Activated T-cell treated with anti-CD3 and anti-CD28 coated beads for 1 hour (primary cell): Measurements from ENCODE around the gene RDH8.

Experiments
- DNase-seq: peaks from one replicate; pipeline ENCODE4 v3.0.0-alpha.2; 2020; ENCODE audit warnings: low read depth

The RDH8 gene

GRCh38 chr19:10043286-10043927, 30.1 kb downstream of the RDH8 start:
- DNase-seq: no peak

DNA sequence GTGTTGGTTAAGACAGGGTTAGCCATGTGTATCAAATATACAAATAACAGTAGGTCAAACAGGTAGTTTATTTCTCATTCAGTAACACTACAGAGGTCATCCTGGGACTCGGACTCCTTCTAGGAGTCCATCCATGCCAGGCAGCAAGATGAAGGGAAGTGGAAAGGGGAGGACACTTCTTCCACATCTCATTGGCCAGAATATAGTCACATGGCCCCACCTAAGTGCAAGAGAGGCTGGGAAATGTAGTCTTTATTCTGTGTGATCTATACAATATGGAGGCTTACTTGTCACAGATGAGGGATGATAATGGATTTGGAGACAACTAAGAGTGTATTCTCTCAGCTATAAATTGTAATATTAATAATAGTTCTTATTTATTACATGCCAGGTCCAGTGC, 31.1 kb downstream of the RDH8 start:
- no peak for DNase-seq

- DNase-seq: no peak
Measured at GRCh38 chr19:10045371-10045770, 32.1 kb downstream of the RDH8 start.

DNA sequence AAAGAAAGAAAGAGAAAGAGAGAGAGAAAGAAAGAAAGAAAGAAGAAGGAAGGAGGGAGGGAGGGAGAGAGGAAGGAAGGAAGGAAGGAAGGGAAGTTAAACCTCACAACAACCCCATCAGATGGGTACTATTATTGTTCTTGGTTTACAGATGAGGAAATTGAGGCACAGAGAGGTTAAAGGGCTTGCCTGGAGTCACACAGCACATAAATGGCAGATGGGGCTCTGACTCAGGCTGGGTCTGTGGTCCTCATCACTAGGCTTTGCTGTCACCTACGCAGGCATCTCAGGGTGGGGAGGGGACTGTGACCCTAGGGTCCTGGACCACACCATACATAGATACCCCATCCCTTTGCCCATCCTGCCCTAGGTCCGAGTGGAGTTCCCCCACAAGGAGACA, 36.3 kb downstream of the RDH8 start:
- DNase-seq: no peak

- DNase-seq: no peak
Measured at GRCh38 chr19:10052602-10053360, 39.5 kb downstream of the RDH8 start.

DNA sequence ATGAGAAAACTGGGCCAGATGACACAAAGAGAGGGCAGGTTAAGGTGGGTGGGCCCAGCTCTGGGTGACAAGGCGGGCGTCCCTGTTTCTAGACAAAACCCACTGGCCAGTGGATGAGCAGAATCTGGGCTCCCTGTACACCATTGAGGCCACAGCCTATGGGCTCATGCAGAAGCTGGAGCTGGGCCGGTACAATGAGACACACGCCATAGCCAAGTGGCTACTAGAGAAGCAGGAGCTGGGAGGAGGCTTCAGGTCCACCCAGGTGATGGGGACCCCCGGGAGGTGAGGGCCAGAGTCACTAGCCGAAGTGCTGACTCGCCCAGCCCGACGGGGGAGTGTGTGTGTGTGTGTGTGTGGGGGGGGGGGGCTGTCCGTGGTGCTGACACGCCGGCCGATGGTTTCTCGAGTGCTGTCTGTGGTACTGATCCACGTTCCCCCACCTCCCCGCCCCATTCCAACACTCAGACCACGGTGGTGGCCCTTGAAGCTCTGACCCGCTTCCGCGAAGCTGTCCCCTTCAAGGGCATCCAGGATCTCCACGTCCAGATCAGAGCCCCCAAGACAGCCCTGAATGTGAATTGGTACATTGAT, 48.5 kb downstream of the RDH8 start:
- no peak for DNase-seq

- DNase-seq: no peak
Measured at GRCh38 chr19:10068205-10068604, 54.9 kb downstream of the RDH8 start.

DNA sequence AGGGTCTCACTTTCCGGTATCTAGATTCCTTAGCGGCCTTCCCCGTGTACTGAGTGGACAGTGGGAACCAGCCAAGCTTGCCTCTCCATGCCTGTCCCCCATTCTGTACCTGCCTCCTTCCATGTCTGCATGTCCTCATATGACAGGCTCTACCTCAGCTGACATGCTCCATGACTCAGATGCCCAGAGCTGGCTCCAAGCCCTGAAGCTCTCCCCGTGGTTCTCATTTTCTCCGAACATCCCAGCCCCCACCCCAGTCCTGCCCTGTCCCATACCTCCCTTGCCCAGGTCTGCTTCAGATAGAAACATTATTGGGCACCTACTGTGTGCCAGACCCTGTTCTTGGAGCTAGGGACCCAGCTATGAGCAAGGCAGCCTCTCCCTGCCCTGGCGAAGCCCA, 55.8 kb downstream of the RDH8 start:
- DNase-seq: no peak

- no peak for DNase-seq
Measured at GRCh38 chr19:10070730-10071446, 57.6 kb downstream of the RDH8 start.
